GM18861 (cell line): ENCODE data around the gene APOBEC2.

Experiments
- ATAC-seq: cut with Tn5 transposase; IDR thresholded peaks from one replicate; pipeline ENCODE4 v1.9.1; 2021; ENCODE audit not compliant: unreplicated experiment

APOBEC2 gene

DNA sequence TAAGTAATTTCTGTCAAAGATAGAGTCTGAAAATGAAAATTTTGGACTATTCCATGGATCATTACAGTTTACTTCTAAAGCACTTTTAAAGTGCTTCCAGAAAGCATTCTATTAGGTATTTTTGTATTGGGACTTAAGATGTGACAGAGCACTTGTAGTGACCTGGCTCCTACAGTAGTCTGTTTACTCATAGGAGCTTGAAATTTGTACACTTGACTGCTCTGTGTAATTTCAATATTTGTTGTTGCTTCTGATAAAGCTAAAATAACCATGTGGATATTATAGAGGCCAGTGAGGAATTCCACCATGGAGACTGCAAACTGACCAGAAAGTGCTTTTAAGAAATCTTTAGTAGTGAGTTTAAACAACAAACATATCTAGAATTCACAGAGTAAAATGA lies 30.1 kb downstream of the APOBEC2 start:
- no peak for ATAC-seq

DNA sequence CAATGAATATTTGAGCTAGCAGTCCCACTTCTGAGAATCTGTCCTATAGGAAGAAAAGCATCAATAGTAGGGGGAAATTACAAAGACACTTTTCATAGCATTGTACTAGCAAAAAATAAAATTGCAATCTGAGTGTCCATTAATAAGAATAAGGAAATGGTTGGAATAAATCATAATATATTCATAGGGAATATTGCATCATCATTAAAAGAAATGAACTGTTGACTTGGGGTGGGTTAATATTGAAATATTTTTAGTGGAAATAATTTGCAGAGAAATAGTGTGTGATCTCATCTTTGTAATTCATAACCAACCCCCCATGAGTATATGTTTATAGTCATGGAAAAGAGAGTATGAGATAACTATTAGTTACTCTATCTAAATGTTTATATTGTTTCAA lies 32.2 kb downstream of the APOBEC2 start:
- no peak for ATAC-seq

DNA sequence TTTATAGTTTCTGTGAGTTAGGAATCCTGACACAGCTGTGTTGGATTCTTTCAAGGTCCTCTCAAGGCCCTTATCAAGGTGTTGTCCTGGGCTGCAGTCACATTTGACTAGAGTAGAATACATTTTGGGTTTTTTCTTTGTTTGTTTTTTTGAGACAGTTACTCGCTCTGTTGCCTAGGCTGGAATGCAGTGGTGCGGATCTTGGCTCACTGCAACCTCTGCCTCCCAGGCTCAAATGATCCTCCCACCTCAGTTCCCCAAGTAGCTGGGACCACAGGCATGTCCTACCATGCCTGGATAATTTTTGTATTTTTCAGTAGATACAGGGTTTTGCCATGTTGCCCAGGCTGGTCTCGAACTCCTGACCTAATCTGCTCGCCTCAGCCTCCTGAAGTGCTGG lies 35.4 kb downstream of the APOBEC2 start:
- no peak for ATAC-seq

DNA sequence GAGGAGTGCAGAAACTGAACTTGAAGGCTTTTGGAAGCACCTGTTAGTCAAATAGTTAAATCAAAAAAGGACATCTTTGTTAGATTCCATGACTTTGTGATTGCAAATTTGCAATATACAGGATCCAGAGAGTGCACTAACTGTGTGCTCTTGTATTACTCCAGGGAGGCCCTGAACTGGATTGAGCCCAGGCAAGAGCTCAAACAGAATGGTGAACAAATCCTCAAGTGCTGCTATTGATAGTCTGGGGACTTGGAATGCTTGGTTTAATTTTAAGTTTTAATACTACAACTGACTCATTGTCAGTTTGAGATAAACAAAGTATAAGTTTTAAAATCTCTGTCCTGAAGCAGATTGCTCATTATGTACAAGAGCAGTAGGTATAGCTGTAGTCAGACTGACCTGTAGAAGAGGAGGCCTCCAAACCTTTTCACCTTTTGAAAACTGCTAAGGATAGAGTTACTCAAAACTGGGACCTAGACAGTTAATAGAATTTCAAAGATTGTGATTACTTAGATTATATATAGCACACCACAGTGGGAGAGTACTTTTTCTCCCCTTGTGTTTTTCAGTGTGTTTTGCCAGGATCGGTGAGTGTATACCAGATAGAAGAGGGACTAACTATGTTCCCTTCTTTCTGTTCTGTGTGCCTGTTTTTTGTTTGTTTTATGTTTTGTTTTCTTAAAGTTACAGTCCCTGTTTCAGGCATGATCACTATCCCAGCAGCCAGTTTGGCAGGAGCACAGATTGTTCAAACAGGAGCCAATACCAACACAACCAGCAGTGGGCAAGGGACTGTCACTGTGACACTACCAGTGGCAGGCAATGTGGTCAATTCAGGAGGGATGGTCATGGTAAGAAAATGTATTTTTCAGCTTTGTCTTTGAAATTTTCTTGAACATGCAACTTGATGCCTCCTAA lies 38.1 kb downstream of the APOBEC2 start:
- ATAC-seq, result no peak

DNA sequence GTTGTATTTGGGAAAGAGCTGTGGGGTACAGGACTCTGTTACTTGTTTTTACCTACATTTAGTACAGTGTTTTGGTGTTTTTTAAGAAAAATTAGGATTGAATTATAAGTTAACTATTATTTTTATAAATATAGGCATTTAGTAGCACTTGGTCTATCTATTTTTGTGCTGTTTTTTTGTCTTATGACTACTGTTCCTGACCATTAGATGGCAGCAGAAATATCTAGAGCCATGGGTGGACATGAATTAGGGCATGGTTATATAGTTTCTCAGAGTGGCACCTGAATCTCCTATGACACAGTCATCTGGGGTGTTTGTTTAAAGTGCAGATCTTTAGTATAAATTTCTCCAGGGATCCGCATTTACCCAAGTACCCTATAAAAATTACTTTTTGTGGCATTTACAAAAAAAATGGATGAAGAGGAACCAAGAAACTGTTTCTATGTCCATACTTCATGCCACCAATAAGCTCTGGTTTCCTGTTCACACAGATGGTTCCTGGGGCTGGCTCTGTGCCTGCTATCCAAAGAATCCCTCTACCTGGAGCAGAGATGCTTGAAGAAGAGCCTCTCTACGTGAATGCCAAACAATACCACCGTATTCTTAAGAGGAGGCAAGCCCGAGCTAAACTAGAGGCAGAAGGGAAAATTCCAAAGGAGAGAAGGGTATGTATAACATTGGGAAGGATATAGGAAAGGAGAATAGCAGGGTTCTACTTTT lies 39.6 kb downstream of the APOBEC2 start:
- no peak for ATAC-seq

DNA sequence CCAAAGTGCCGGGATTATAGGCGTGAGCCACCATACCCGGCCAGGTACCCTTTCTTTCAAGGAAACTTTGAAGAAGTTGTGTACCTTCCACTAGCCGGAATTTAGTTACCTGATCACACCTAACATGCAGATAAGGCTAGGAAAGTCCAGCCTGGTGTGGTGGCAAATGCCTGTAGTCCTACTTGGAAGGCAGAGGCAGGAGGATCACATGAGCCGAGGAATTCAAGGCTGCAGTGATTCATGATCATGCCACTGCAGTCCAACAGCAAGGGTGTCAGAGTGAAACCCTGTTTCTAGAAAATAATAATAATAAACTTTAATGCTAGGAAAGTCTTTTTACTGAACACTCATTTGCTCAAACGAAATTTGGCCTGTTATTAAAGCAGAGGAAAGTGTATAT lies 40.7 kb downstream of the APOBEC2 start:
- no peak for ATAC-seq

DNA sequence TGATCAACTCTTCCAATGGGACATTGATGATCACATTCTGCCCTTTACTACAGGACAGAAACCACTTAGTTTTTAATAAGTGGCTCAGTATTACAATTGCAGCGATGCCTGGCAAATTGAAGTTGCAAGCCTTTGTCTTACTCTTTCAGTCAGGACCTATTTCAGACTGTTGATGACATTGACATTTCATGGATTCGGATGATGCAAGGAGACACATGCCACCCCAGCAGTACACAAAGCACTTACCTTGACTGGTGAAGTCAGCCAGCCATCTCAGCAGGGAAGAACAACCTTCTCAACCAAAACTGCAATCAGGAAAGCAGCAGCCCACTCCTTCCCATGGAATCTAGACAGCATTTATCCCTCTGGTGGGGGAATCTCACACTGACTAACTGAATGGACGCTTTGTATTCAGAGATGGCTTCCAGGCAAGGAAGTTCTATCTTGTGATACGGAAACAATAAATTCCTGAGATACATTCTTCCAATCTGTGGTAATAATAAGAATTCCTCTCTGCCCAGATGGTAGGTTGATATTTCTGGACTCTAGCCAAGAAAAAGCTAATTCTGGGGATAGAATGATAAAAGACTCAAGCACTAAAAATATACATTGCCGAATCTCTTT lies 44.6 kb downstream of the APOBEC2 start:
- ATAC-seq, result no peak

DNA sequence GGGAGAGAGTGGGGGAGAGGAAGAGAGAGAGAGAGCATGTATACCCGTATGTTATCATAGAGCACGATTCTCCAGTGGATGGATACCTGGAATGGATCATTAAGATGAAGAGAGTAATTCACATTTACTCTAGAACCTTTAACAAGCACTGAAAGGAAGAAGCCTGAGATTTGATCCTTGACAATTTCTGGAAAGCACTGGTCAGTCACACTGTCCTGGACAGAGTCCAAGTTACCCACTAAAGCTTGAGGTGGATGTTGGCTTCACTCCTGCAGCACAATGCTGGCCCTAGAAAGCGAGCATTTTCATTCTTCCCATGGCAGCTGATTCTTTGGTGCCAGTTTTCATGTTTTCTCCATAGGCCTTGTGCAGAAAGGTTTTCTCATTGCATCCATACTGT lies 45.4 kb downstream of the APOBEC2 start:
- no peak for ATAC-seq

DNA sequence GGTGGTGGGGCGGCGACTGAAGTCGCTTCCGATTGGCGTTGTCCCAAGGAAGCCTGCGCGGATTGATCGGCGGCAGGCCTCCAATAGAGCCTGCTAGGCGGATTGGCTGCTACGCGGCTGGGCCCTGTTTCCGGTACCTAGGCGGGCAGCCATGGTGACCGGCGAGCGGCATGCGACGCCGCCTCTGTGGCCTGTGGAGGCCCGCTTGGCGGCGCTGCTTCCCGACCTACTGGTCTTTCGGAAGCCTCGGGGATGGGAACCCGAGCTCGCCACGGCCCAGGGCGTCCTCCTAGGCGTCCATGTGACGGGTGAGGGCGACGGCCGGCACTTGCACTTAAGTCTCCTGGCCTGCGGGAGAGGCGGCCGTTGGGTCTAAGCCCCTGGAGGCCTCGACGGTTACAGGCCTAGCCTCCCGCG lies 47.9 kb downstream of the APOBEC2 start:
- ATAC-seq, result no peak

DNA sequence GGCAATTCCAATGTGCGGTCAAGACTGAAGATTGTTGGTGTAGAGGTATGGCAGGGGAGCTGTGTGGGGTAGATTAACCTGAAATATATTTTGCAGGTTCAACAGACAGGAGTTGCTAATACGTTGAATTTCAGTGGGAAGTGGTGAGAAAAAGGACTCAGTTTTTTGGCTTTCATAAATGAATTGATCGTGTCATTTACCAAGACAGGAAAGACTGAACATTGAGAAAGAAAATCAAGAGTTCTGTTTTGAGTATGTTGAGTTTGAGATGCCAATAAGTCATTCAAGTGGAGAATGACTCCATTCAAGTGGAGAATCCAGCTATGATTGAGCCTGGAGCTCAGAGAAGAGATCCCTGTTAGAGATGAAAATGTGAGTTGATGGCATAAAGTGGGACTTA lies 50.8 kb downstream of the APOBEC2 start:
- no peak for ATAC-seq

DNA sequence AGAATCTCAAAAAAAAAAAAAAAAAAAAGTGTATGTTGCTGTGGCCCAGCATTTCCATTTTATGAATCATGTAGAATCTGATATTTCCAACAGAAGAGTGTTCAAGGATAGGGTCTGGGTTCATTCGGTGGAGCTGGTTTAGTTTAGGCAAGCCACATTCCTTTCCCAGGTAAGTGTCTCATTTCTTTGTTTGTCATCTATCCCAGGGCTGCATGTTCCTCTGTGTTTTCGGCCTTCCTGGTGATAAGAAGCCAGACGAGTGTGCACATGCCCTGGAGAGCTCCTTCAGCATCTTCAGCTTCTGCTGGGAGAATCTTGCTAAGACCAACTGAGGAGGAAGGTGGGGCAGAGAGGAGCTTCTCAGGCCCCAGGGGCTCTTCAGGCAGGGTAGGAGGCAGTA lies 58.0 kb downstream of the APOBEC2 start:
- no peak for ATAC-seq
